ENCODE results near the gene TUFT1. TPM values are rescaled to one million over a fixed set of nuclear protein-coding genes. Genes with fewer than 3 reads are reported as not detected.
"Not testable (repeated sequence)": the region's sequence is repeated elsewhere in the genome, so short reads cannot be mapped to it uniquely, and the experiment has no call there.

TUFT1 gene
- total RNA-seq, 1 experiment from 2014 or later, result 34.9 TPM

- Mint-ChIP-seq H3K4me1 (ENCODE audit: low read depth, unreplicated experiment) (peaks cover 32% of the 10 kb centered on the region), H3K36me3 (ENCODE audit: insufficient read depth, unreplicated experiment) (peaks cover 98% of the 10 kb centered on the region), H3K27ac (ENCODE audit: unreplicated experiment) (peak overlapping the region; percentile 35), H3K9me3 (ENCODE audit: unreplicated experiment) (no peaks in the 10 kb centered on the region), H3K27me3 (ENCODE audit: insufficient read depth, unreplicated experiment) (no peaks in the 10 kb centered on the region), H3K4me3 (ENCODE audit: unreplicated experiment) (no peak overlapping the region)
- ChIA-PET CTCF (no interaction called here), POLR2A (no interaction called here)
- TF ChIP-seq CTCF (IDR thresholded peaks at IDR 0.05; ENCODE audit: insufficient read depth in 1 of 2, low read depth in 1 of 2, low read length in 1 of 2, severe bottlenecking in 1 of 2, unreplicated experiment in 1 of 2), result no peak
- peaks cover 8% of the 10 kb centered on the region for H3K36me3 ChIP-seq (ENCODE audit: control insufficient read depth, insufficient read depth, low read length)
- H3K27me3 ChIP-seq (replicated peaks; ENCODE audit: control insufficient read depth, insufficient read depth, low read length), result no peaks in the 10 kb centered on the region
- intact Hi-C loops (cut with micrococcal nuclease; ENCODE audit: unreplicated experiment), result no loop called here
- no peak overlapping the region for H3K4me3 ChIP-seq (ENCODE audit: low read depth, low read length)
- H3K9me3 ChIP-seq, result no peaks in the 10 kb centered on the region
- H3K4me1 ChIP-seq, result peaks cover 45% of the 10 kb centered on the region
- no peak for DNase-seq
- BruUV-seq (replicated peaks), result no TSS peak
Observed at GRCh38 chr1:151518936-151519335, 21.2 kb upstream of the TUFT1 start.

- peaks cover 10% of the 10 kb centered on the region for H3K36me3 ChIP-seq (ENCODE audit: control insufficient read depth, insufficient read depth, low read length)
- H3K27me3 ChIP-seq (replicated peaks; ENCODE audit: control insufficient read depth, insufficient read depth, low read length), result no peaks in the 10 kb centered on the region
- H3K27ac Mint-ChIP-seq (ENCODE audit: unreplicated experiment), result peak overlapping the region; percentile 35
- intact Hi-C loops (cut with micrococcal nuclease; ENCODE audit: unreplicated experiment), result no loop called here
- ChIA-PET POLR2A (interaction anchor here (1.2 kb wide), 1 partner anchor 8 kb away, joined by 5 read pairs; the partner anchor contains the start of gene CGN), CTCF (interaction anchor here (1.1 kb wide), 1 partner anchor 76 kb away, joined by 3 read pairs; no protein-coding TSS in a partner anchor)
- no peaks in the 10 kb centered on the region for H3K9me3 Mint-ChIP-seq (ENCODE audit: unreplicated experiment)
- H3K4me1 Mint-ChIP-seq (ENCODE audit: low read depth, unreplicated experiment), result peaks cover 26% of the 10 kb centered on the region
- no peak for DNase-seq
- H3K27me3 Mint-ChIP-seq (ENCODE audit: insufficient read depth, unreplicated experiment), result no peaks in the 10 kb centered on the region
- no peak overlapping the region for H3K4me3 ChIP-seq (ENCODE audit: low read depth, low read length)
- BruUV-seq (replicated peaks), result no TSS peak
- H3K4me1 ChIP-seq, result peaks cover 37% of the 10 kb centered on the region
- no peaks in the 10 kb centered on the region for H3K9me3 ChIP-seq
- H3K36me3 Mint-ChIP-seq (ENCODE audit: insufficient read depth, unreplicated experiment), result peaks cover 98% of the 10 kb centered on the region
- no peak overlapping the region for H3K4me3 Mint-ChIP-seq (ENCODE audit: unreplicated experiment)
- TF ChIP-seq CTCF (IDR thresholded peaks at IDR 0.05; ENCODE audit: insufficient read depth in 1 of 2, low read depth in 1 of 2, low read length in 1 of 2, severe bottlenecking in 1 of 2, unreplicated experiment in 1 of 2), result no peak
Observed at GRCh38 chr1:151519667-151520066, 20.4 kb upstream of the TUFT1 start.

- ChIA-PET POLR2A (interaction anchor here (1.2 kb wide), 1 partner anchor 9 kb away, joined by 5 read pairs; the partner anchor contains the start of gene CGN), CTCF (interaction anchor here (0.5 to 1.1 kb wide), 2 partner anchors 76 to 141 kb away, joined by 3 to 4 read pairs; no protein-coding TSS in a partner anchor)
- peak in 1 of 2 experiments; percentile 24 for TF ChIP-seq CTCF (IDR thresholded peaks at IDR 0.05; ENCODE audit: insufficient read depth in 1 of 2, low read depth in 1 of 2, low read length in 1 of 2, severe bottlenecking in 1 of 2, unreplicated experiment in 1 of 2)
- Mint-ChIP-seq H3K4me3 (ENCODE audit: unreplicated experiment) (no peak overlapping the region), H3K4me1 (ENCODE audit: low read depth, unreplicated experiment) (peaks cover 24% of the 10 kb centered on the region), H3K36me3 (ENCODE audit: insufficient read depth, unreplicated experiment) (peaks cover 98% of the 10 kb centered on the region), H3K9me3 (ENCODE audit: unreplicated experiment) (no peaks in the 10 kb centered on the region), H3K27ac (ENCODE audit: unreplicated experiment) (peak overlapping the region; percentile 13), H3K27me3 (ENCODE audit: insufficient read depth, unreplicated experiment) (no peaks in the 10 kb centered on the region)
- Histone ChIP-seq H3K36me3 (ENCODE audit: control insufficient read depth, insufficient read depth, low read length) (peaks cover 10% of the 10 kb centered on the region), H3K9me3 (no peaks in the 10 kb centered on the region), H3K4me3 (ENCODE audit: low read depth, low read length) (no peak overlapping the region), H3K27me3 (replicated peaks; ENCODE audit: control insufficient read depth, insufficient read depth, low read length) (no peaks in the 10 kb centered on the region), H3K4me1 (peaks cover 31% of the 10 kb centered on the region)
- intact Hi-C loops (cut with micrococcal nuclease; ENCODE audit: unreplicated experiment), result no loop called here
- DNase-seq, result no peak
- BruUV-seq (replicated peaks), result no TSS peak
Observed at GRCh38 chr1:151520359-151520758, 19.8 kb upstream of the TUFT1 start.

- intact Hi-C loops (cut with micrococcal nuclease; ENCODE audit: unreplicated experiment); H3K9me3 Mint-ChIP-seq (ENCODE audit: unreplicated experiment); H3K4me3 ChIP-seq (ENCODE audit: low read depth, low read length); H3K4me3 Mint-ChIP-seq (ENCODE audit: unreplicated experiment); H3K9me3 ChIP-seq; DNase-seq; H3K27me3 Mint-ChIP-seq (ENCODE audit: insufficient read depth, unreplicated experiment); H3K27ac Mint-ChIP-seq (ENCODE audit: unreplicated experiment); H3K27me3 ChIP-seq (replicated peaks; ENCODE audit: control insufficient read depth, insufficient read depth, low read length); BruUV-seq (replicated peaks): not testable (repeated sequence)
- CTCF ChIA-PET, result interaction anchor here (0.6 kb wide), 1 partner anchor 11 kb away, joined by 3 read pairs; the partner anchor contains the start of gene CGN
- H3K36me3 ChIP-seq (ENCODE audit: control insufficient read depth, insufficient read depth, low read length), result peaks cover 13% of the 10 kb centered on the region
- peaks cover 16% of the 10 kb centered on the region for H3K4me1 Mint-ChIP-seq (ENCODE audit: low read depth, unreplicated experiment)
- peaks cover 11% of the 10 kb centered on the region for H3K4me1 ChIP-seq
- H3K36me3 Mint-ChIP-seq (ENCODE audit: insufficient read depth, unreplicated experiment), result peaks cover 100% of the 10 kb centered on the region
- POLR2A ChIA-PET, result interaction anchor here (1.4 kb wide), 1 partner anchor 18 kb away, joined by 4 read pairs; the partner anchor contains the start of gene TUFT1
Observed at GRCh38 chr1:151522427-151522826, 17.7 kb upstream of the TUFT1 start.

Data from Caco-2 (cell line).